IMR-90 (cell line): ENCODE data around the gene KAZN.

ENCODE experiments used
- POLR2A ChIP-seq: IDR thresholded peaks from 2 replicates; pipeline ENCODE4 v1.6.1; 2012; ENCODE audit warnings: mild to moderate bottlenecking, low read depth, low read length
- RCOR1 ChIP-seq: IDR thresholded peaks from 2 replicates; pipeline ENCODE4 v1.6.1; 2012; ENCODE audit warnings: mild to moderate bottlenecking, low read length, improper control_type of control experiment; ENCODE audit not compliant: insufficient replicate concordance
- RFX5 ChIP-seq: IDR thresholded peaks from 2 replicates; pipeline ENCODE4 v1.8.0; 2012; ENCODE audit warnings: low read depth, mild to moderate bottlenecking, low read length, moderate library complexity
- SMC3 ChIP-seq: fragments of 150-350 bp; IDR thresholded peaks from 2 replicates; pipeline ENCODE4 v1.6.1; 2016; ENCODE audit warnings: low read depth, mild to moderate bottlenecking, antibody characterized with exemption, low read length, moderate library complexity
- TF ChIP-seq, protein P1 (sequence below): conservative IDR thresholded peaks from 2 replicates; pipeline ENCODE4 v1.5.1; 2012; ENCODE audit warnings: mild to moderate bottlenecking, low read depth, low read length, improper control_type of control experiment

GRCh38 chr1:14773396-14774025, 175.0 kb downstream of the KAZN start:
- TF ChIP-seq, protein P1, sequence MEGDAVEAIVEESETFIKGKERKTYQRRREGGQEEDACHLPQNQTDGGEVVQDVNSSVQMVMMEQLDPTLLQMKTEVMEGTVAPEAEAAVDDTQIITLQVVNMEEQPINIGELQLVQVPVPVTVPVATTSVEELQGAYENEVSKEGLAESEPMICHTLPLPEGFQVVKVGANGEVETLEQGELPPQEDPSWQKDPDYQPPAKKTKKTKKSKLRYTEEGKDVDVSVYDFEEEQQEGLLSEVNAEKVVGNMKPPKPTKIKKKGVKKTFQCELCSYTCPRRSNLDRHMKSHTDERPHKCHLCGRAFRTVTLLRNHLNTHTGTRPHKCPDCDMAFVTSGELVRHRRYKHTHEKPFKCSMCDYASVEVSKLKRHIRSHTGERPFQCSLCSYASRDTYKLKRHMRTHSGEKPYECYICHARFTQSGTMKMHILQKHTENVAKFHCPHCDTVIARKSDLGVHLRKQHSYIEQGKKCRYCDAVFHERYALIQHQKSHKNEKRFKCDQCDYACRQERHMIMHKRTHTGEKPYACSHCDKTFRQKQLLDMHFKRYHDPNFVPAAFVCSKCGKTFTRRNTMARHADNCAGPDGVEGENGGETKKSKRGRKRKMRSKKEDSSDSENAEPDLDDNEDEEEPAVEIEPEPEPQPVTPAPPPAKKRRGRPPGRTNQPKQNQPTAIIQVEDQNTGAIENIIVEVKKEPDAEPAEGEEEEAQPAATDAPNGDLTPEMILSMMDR: no peak
- TF ChIP-seq RFX5: no peak
- TF ChIP-seq SMC3: no peak
- TF ChIP-seq POLR2A: no peak
- TF ChIP-seq RCOR1: no peak
